H7 (cell line): ENCODE data around the gene ASS1. TPM values are rescaled to one million over a fixed set of nuclear protein-coding genes. Genes with fewer than 3 reads are reported as not detected.
A peak's percentile ranks its signal among the peaks of the same experiment; 100 is the strongest.

Source experiments
- DNase-seq: peaks from one replicate; pipeline ENCODE4 v3.0.0; 2012
- H3K27me3 ChIP-seq: 2 replicates; pipeline ENCODE4 v1.6.0; 2011; ENCODE audit warnings: mild to moderate bottlenecking, low read length; ENCODE audit not compliant: control insufficient read depth, insufficient read depth
- H3K36me3 ChIP-seq: replicated peaks from 2 replicates; pipeline ENCODE4 v1.5.1; 2011; ENCODE audit warnings: low read length; ENCODE audit not compliant: control insufficient read depth, insufficient read depth
- H3K4me3 ChIP-seq: 2 replicates; pipeline ENCODE4 v1.5.1; 2011; ENCODE audit warnings: low read depth, mild to moderate bottlenecking, control low read depth, low read length, moderate library complexity; ENCODE audit not compliant: insufficient read depth
- total RNA-seq: library from RNA; depleted of rRNA; stranded (reverse); fragments of >200 nt; shearing (Covaris generic); gene quantifications from 2 replicates; pipeline ENCODE4 v1.2.3, GENCODE V29; 2014

The ASS1 gene
- total RNA-seq, 1 experiment from 2014 or later, result 77.0 TPM

GRCh38 chr9:130462685-130463540, 18.2 kb downstream of the ASS1 start:
- DNase-seq, result no peak
- Histone ChIP-seq H3K36me3 (no peaks in the 10 kb centered on the region; the same call in 1 of the 2 replicates), H3K4me3 (no peak overlapping the region), H3K27me3 (no peaks in the 10 kb centered on the region; the same call in 1 of the 2 replicates)

GRCh38 chr9:130463763-130464745, 19.3 kb downstream of the ASS1 start:
- no peaks in the 10 kb centered on the region; the same call in 1 of the 2 replicates for H3K36me3 ChIP-seq
- DNase-seq, result no peak
- H3K4me3 ChIP-seq, result no peak overlapping the region
- H3K27me3 ChIP-seq, result no peaks in the 10 kb centered on the region; the same call in 1 of the 2 replicates

- Histone ChIP-seq H3K4me3 (no peak overlapping the region), H3K27me3 (no peaks in the 10 kb centered on the region), H3K36me3 (no peaks in the 10 kb centered on the region)
- DNase-seq, result no peak
These were observed 20.8 kb downstream of the ASS1 start for GRCh38 chr9:130465383-130466096.

GRCh38 chr9:130466537-130467217, 21.9 kb downstream of the ASS1 start:
- H3K4me3 ChIP-seq, result no peak overlapping the region
- no peak for DNase-seq
- H3K27me3 ChIP-seq, result no peaks in the 10 kb centered on the region
- no peaks in the 10 kb centered on the region for H3K36me3 ChIP-seq

- DNase-seq, result no peak
- Histone ChIP-seq H3K36me3 (no peaks in the 10 kb centered on the region), H3K4me3 (no peak overlapping the region), H3K27me3 (no peaks in the 10 kb centered on the region)
These were observed 22.6 kb downstream of the ASS1 start for GRCh38 chr9:130467316-130467715.

- DNase-seq, result no peak
- no peak overlapping the region for H3K4me3 ChIP-seq
- no peaks in the 10 kb centered on the region for H3K27me3 ChIP-seq
- no peaks in the 10 kb centered on the region for H3K36me3 ChIP-seq
These were observed 23.8 kb downstream of the ASS1 start for GRCh38 chr9:130468566-130468965.

GRCh38 chr9:130470269-130470668, 25.5 kb downstream of the ASS1 start:
- H3K36me3 ChIP-seq, result no peaks in the 10 kb centered on the region
- DNase-seq, result no peak
- H3K4me3 ChIP-seq, result no peak overlapping the region
- no peaks in the 10 kb centered on the region for H3K27me3 ChIP-seq

GRCh38 chr9:130470950-130471349, 26.2 kb downstream of the ASS1 start:
- Histone ChIP-seq H3K27me3 (no peaks in the 10 kb centered on the region), H3K36me3 (no peaks in the 10 kb centered on the region), H3K4me3 (no peak overlapping the region)
- DNase-seq, result no peak

GRCh38 chr9:130471411-130472183, 26.8 kb downstream of the ASS1 start:
- H3K36me3 ChIP-seq, result no peaks in the 10 kb centered on the region
- no peak overlapping the region for H3K4me3 ChIP-seq
- no peaks in the 10 kb centered on the region for H3K27me3 ChIP-seq
- DNase-seq, result peak; percentile 71

GRCh38 chr9:130472184-130472705, 27.5 kb downstream of the ASS1 start:
- peak; percentile 77 for DNase-seq
- no peaks in the 10 kb centered on the region for H3K36me3 ChIP-seq
- H3K27me3 ChIP-seq, result no peaks in the 10 kb centered on the region
- no peak overlapping the region for H3K4me3 ChIP-seq

GRCh38 chr9:130473009-130473408, 28.2 kb downstream of the ASS1 start:
- Histone ChIP-seq H3K36me3 (no peaks in the 10 kb centered on the region), H3K4me3 (no peak overlapping the region), H3K27me3 (no peaks in the 10 kb centered on the region)
- DNase-seq, result no peak

GRCh38 chr9:130473566-130473965, 28.8 kb downstream of the ASS1 start:
- peak; percentile 79 for DNase-seq
- Histone ChIP-seq H3K27me3 (no peaks in the 10 kb centered on the region), H3K4me3 (no peak overlapping the region), H3K36me3 (no peaks in the 10 kb centered on the region)

- no peak for DNase-seq
- H3K4me3 ChIP-seq, result no peak overlapping the region
- H3K36me3 ChIP-seq, result no peaks in the 10 kb centered on the region
- no peaks in the 10 kb centered on the region for H3K27me3 ChIP-seq
These were observed 29.3 kb downstream of the ASS1 start for GRCh38 chr9:130474106-130474505.
